Astrocyte of the cerebellum (primary cell): ENCODE results near the gene JUNB.

ENCODE experiments used
- DNase-seq: peaks from one replicate; pipeline ENCODE4 v3.0.0-alpha.2; 2011; ENCODE audit warnings: low read depth
- H3K4me3 ChIP-seq: 2 replicates; pipeline ENCODE4 v1.5.1; 2011; ENCODE audit warnings: mild to moderate bottlenecking, low read depth, low read length, moderate library complexity
- CTCF ChIP-seq: IDR thresholded peaks from 2 replicates; pipeline ENCODE4 v1.5.1; 2012; ENCODE audit warnings: low read length, low read depth, moderate library complexity, mild to moderate bottlenecking; ENCODE audit errors: missing control alignments
- in situ Hi-C: cut with HindIII; loops from 2 replicates; pipeline ENCODE4 v1.10.0; 2017; ENCODE audit warnings: low sequenced_read_pairs

JUNB gene

GRCh38 chr19:12784871-12785430, 6.3 kb upstream of the JUNB start:
- no peak for TF ChIP-seq CTCF
- in situ Hi-C loops, result no loop called here
- DNase-seq, result no peak
- no peak overlapping the region for H3K4me3 ChIP-seq

GRCh38 chr19:12785431-12786031, 5.8 kb upstream of the JUNB start:
- in situ Hi-C loops, result no loop called here
- DNase-seq, result no peak
- no peak for TF ChIP-seq CTCF
- no peak overlapping the region for H3K4me3 ChIP-seq

- no peak overlapping the region for H3K4me3 ChIP-seq
- in situ Hi-C loops, result no loop called here
- no peak for TF ChIP-seq CTCF
- DNase-seq, result no peak
These were observed 5.0 kb upstream of the JUNB start for GRCh38 chr19:12786141-12786870.

- no peak for DNase-seq
- no peak for TF ChIP-seq CTCF
- H3K4me3 ChIP-seq, result no peak overlapping the region
- in situ Hi-C loops, result no loop called here
These were observed 4.3 kb upstream of the JUNB start for GRCh38 chr19:12786952-12787351.

- TF ChIP-seq CTCF, result no peak
- in situ Hi-C loops, result no loop called here
- no peak overlapping the region for H3K4me3 ChIP-seq
- DNase-seq, result no peak
These were observed 3.8 kb upstream of the JUNB start for GRCh38 chr19:12787458-12787857.

- H3K4me3 ChIP-seq, result no peak overlapping the region
- no peak for DNase-seq
- TF ChIP-seq CTCF, result no peak
- in situ Hi-C loops, result no loop called here
These were observed 3.1 kb upstream of the JUNB start for GRCh38 chr19:12788042-12788681.
